ENCODE measurements around the gene SLC8A1. TPM values are rescaled to one million over a fixed set of nuclear protein-coding genes. Genes with fewer than 3 reads are reported as not detected.

The SLC8A1 gene
- total RNA-seq, 1 experiment from 2014 or later, result 1.6 TPM

DNA sequence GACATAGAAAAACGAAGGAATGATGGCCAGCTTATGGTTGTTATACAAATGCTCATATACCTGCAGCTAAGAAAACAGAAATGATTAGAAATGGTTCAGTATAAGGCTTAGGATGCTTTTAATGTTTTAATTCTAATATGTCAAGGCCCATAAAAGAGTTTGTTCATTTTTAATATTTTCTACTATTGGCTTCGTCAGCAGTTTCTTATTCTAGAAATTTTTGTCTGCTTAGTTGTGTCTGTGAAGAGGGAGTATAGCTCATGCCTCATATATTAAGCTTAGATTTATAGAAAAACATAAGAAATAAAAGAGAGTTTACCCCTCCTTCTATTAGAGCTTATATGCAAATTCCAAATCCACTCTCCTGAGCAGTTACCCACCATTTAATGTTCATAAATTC lies 292.6 kb downstream of the SLC8A1 start:
- Mint-ChIP-seq H3K36me3 (ENCODE audit: insufficient read depth, unreplicated experiment) (no peaks in the 10 kb centered on the region), H3K4me3 (ENCODE audit: unreplicated experiment) (no peak overlapping the region), H3K27me3 (ENCODE audit: insufficient read depth, unreplicated experiment) (no peaks in the 10 kb centered on the region), H3K4me1 (ENCODE audit: insufficient read depth, unreplicated experiment) (no peaks in the 10 kb centered on the region), H3K27ac (ENCODE audit: low read depth, unreplicated experiment) (no peak overlapping the region), H3K9me3 (ENCODE audit: unreplicated experiment) (no peaks in the 10 kb centered on the region)
- ChIA-PET CTCF (interaction anchor here (1.6 kb wide), 1 partner anchor 11 kb away, joined by 4 read pairs; no protein-coding TSS in a partner anchor), POLR2A (no interaction called here)
- BruUV-seq (replicated peaks), result no TSS peak
- TF ChIP-seq, protein P1, sequence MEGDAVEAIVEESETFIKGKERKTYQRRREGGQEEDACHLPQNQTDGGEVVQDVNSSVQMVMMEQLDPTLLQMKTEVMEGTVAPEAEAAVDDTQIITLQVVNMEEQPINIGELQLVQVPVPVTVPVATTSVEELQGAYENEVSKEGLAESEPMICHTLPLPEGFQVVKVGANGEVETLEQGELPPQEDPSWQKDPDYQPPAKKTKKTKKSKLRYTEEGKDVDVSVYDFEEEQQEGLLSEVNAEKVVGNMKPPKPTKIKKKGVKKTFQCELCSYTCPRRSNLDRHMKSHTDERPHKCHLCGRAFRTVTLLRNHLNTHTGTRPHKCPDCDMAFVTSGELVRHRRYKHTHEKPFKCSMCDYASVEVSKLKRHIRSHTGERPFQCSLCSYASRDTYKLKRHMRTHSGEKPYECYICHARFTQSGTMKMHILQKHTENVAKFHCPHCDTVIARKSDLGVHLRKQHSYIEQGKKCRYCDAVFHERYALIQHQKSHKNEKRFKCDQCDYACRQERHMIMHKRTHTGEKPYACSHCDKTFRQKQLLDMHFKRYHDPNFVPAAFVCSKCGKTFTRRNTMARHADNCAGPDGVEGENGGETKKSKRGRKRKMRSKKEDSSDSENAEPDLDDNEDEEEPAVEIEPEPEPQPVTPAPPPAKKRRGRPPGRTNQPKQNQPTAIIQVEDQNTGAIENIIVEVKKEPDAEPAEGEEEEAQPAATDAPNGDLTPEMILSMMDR (IDR thresholded peaks at IDR 0.05; ENCODE audit: unreplicated experiment), result no peak
- DNase-seq (ENCODE audit: unreplicated experiment), result no peak
- intact Hi-C loops (cut with micrococcal nuclease), result no loop called here

DNA sequence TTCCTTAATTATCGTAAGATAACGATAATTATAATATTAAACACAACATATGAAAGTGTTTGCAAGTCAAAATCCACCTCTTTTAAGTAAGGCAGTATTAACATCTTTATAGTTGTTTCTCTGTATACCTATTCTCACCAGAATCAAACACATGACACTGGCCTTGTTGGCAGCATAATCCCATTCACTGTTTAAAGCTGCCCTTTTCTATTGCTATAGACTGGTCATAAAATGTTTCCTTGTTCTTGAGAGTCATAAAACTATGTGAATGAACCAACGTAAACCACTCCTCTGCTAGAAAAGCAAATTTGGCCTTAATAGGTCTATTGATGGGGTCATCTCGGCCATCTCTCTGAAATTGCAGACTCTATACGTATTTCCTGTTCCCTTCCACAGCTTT lies 293.1 kb downstream of the SLC8A1 start:
- H3K27ac Mint-ChIP-seq (ENCODE audit: low read depth, unreplicated experiment), result no peak overlapping the region
- POLR2A ChIA-PET, result no interaction called here
- no peaks in the 10 kb centered on the region for H3K27me3 Mint-ChIP-seq (ENCODE audit: insufficient read depth, unreplicated experiment)
- CTCF ChIA-PET, result interaction anchor here (1.6 kb wide), 1 partner anchor 12 kb away, joined by 4 read pairs; no protein-coding TSS in a partner anchor
- DNase-seq (ENCODE audit: unreplicated experiment), result no peak
- H3K9me3 Mint-ChIP-seq (ENCODE audit: unreplicated experiment), result no peaks in the 10 kb centered on the region
- intact Hi-C loops (cut with micrococcal nuclease), result no loop called here
- H3K36me3 Mint-ChIP-seq (ENCODE audit: insufficient read depth, unreplicated experiment), result no peaks in the 10 kb centered on the region
- TF ChIP-seq, protein P1 (IDR thresholded peaks at IDR 0.05; ENCODE audit: unreplicated experiment), result no peak
- BruUV-seq (replicated peaks), result no TSS peak
- no peak overlapping the region for H3K4me3 Mint-ChIP-seq (ENCODE audit: unreplicated experiment)
- no peaks in the 10 kb centered on the region for H3K4me1 Mint-ChIP-seq (ENCODE audit: insufficient read depth, unreplicated experiment)

DNA sequence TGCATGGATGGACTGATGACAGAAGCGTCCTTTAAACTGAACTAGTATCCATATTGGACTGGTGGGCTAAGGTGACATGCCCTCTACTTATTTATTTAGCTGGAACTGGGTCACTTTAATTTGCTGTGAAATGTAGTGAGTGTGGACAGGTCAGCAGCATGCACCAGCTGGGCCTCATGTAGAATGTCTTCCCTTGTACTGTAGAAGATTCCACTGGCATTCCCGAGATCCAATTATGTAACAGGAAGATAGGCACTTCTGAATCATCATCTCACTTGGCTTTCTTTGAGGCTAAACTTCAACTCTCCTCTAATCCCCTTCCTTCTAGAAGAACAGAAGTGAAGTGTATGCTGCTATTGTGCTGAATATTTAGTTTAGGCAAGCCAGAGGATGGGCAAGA lies 296.2 kb downstream of the SLC8A1 start:
- H3K9me3 Mint-ChIP-seq (ENCODE audit: unreplicated experiment), result no peaks in the 10 kb centered on the region
- intact Hi-C loops (cut with micrococcal nuclease), result no loop called here
- CTCF ChIA-PET, result interaction anchor here (0.6 kb wide), 2 partner anchors 138 to 194 kb away, joined by 3 read pairs; no protein-coding TSS in a partner anchor
- no peaks in the 10 kb centered on the region for H3K27me3 Mint-ChIP-seq (ENCODE audit: insufficient read depth, unreplicated experiment)
- DNase-seq (ENCODE audit: unreplicated experiment), result no peak
- TF ChIP-seq, protein P1 (IDR thresholded peaks at IDR 0.05; ENCODE audit: unreplicated experiment), result no peak
- BruUV-seq (replicated peaks), result no TSS peak
- no peak overlapping the region for H3K27ac Mint-ChIP-seq (ENCODE audit: low read depth, unreplicated experiment)
- no peaks in the 10 kb centered on the region for H3K36me3 Mint-ChIP-seq (ENCODE audit: insufficient read depth, unreplicated experiment)
- POLR2A ChIA-PET, result interaction anchor here (1.0 kb wide), 1 partner anchor 24 kb away, joined by 3 read pairs; no protein-coding TSS in a partner anchor
- H3K4me1 Mint-ChIP-seq (ENCODE audit: insufficient read depth, unreplicated experiment), result no peaks in the 10 kb centered on the region
- no peak overlapping the region for H3K4me3 Mint-ChIP-seq (ENCODE audit: unreplicated experiment)

DNA sequence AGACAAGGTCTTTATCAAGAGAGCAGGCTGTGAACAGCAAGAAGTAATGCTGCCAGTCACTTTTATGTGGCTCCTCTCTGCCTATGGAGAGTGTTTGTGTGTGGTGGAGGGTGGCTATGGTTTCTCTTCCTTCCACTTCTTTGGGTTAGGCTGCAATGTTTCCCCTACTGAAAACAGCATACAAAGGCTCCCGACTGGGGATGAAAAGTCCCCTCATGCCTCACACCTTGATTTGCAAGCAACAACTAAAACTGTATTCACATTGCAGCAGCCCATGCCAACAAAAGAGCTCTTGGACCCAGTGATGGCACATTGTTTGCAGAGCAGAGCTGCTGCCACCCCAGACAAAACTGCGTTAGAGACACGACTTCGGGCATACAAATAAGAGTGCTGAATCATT lies 301.6 kb downstream of the SLC8A1 start:
- intact Hi-C loops (cut with micrococcal nuclease), result no loop called here
- ChIA-PET POLR2A (no interaction called here), CTCF (no interaction called here)
- H3K27me3 Mint-ChIP-seq (ENCODE audit: insufficient read depth, unreplicated experiment), result no peaks in the 10 kb centered on the region
- no peaks in the 10 kb centered on the region for H3K9me3 Mint-ChIP-seq (ENCODE audit: unreplicated experiment)
- no peak overlapping the region for H3K4me3 Mint-ChIP-seq (ENCODE audit: unreplicated experiment)
- DNase-seq (ENCODE audit: unreplicated experiment), result no peak
- no peaks in the 10 kb centered on the region for H3K36me3 Mint-ChIP-seq (ENCODE audit: insufficient read depth, unreplicated experiment)
- no peak overlapping the region for H3K27ac Mint-ChIP-seq (ENCODE audit: low read depth, unreplicated experiment)
- TF ChIP-seq, protein P1 (IDR thresholded peaks at IDR 0.05; ENCODE audit: unreplicated experiment), result no peak
- no TSS peak for BruUV-seq (replicated peaks)
- no peaks in the 10 kb centered on the region for H3K4me1 Mint-ChIP-seq (ENCODE audit: insufficient read depth, unreplicated experiment)
